IPS-18c (cell line): ENCODE results near the gene SPPL2C.
"Not testable (repeated sequence)": the region's sequence is repeated elsewhere in the genome, so short reads cannot be mapped to it uniquely, and the experiment has no call there.

Experiments used
- H3K4me3 ChIP-seq: 2 replicates; pipeline ENCODE4 v1.7.0; 2013; ENCODE audit warnings: low read depth, mild to moderate bottlenecking, low read length, moderate library complexity; ENCODE audit not compliant: insufficient read depth
- H3K9me3 ChIP-seq: one replicate; pipeline ENCODE4 v1.6.1; 2013; ENCODE audit warnings: mild to moderate bottlenecking, low read length, moderate library complexity; ENCODE audit not compliant: control insufficient read depth, insufficient read depth

The SPPL2C gene

GRCh38 chr17:45861165-45861564, 16.5 kb downstream of the SPPL2C start:
- H3K9me3 ChIP-seq: no peaks in the 10 kb centered on the region
- H3K4me3 ChIP-seq: no peak overlapping the region

- not testable (repeated sequence) for H3K9me3 ChIP-seq, H3K4me3 ChIP-seq
Measured at GRCh38 chr17:45862127-45862526, 17.4 kb downstream of the SPPL2C start.

GRCh38 chr17:45863857-45864654, 19.4 kb downstream of the SPPL2C start:
- Histone ChIP-seq H3K4me3 (no peak overlapping the region), H3K9me3 (no peaks in the 10 kb centered on the region)

- H3K9me3 ChIP-seq: no peaks in the 10 kb centered on the region
- no peak overlapping the region for H3K4me3 ChIP-seq
Measured at GRCh38 chr17:45867171-45867570, 22.5 kb downstream of the SPPL2C start.

- no peak overlapping the region for H3K4me3 ChIP-seq
Measured at GRCh38 chr17:45867702-45868101, 23.0 kb downstream of the SPPL2C start.

GRCh38 chr17:45868276-45868675, 23.6 kb downstream of the SPPL2C start:
- no peak overlapping the region for H3K4me3 ChIP-seq

More at GRCh38 chr17:45867702-45868101, 23.0 kb downstream of the SPPL2C start:
- no peaks in the 10 kb centered on the region for H3K9me3 ChIP-seq

GRCh38 chr17:45869676-45870341, 25.1 kb downstream of the SPPL2C start:
- H3K4me3 ChIP-seq: no peak overlapping the region
- H3K9me3 ChIP-seq: no peaks in the 10 kb centered on the region

More at GRCh38 chr17:45868276-45868675, 23.6 kb downstream of the SPPL2C start:
- no peaks in the 10 kb centered on the region for H3K9me3 ChIP-seq

GRCh38 chr17:45870342-45870974, 25.8 kb downstream of the SPPL2C start:
- Histone ChIP-seq H3K9me3 (no peaks in the 10 kb centered on the region), H3K4me3 (no peak overlapping the region)

- Histone ChIP-seq H3K4me3 (no peak overlapping the region), H3K9me3 (no peaks in the 10 kb centered on the region)
Measured at GRCh38 chr17:45871718-45872117, 27.0 kb downstream of the SPPL2C start.

GRCh38 chr17:45873728-45874127, 29.0 kb downstream of the SPPL2C start:
- Histone ChIP-seq H3K9me3 (no peaks in the 10 kb centered on the region), H3K4me3 (no peak overlapping the region)

GRCh38 chr17:45874151-45874550, 29.5 kb downstream of the SPPL2C start:
- no peaks in the 10 kb centered on the region for H3K9me3 ChIP-seq
- no peak overlapping the region for H3K4me3 ChIP-seq

GRCh38 chr17:45876539-45876938, 31.9 kb downstream of the SPPL2C start:
- Histone ChIP-seq H3K9me3 (no peaks in the 10 kb centered on the region), H3K4me3 (no peak overlapping the region)

GRCh38 chr17:45877467-45877866, 32.8 kb downstream of the SPPL2C start:
- no peak overlapping the region for H3K4me3 ChIP-seq

GRCh38 chr17:45883063-45883462, 38.4 kb downstream of the SPPL2C start:
- Histone ChIP-seq H3K4me3 (no peak overlapping the region), H3K9me3 (no peaks in the 10 kb centered on the region)

More at GRCh38 chr17:45877467-45877866, 32.8 kb downstream of the SPPL2C start:
- no peaks in the 10 kb centered on the region for H3K9me3 ChIP-seq

GRCh38 chr17:45886852-45887251, 42.2 kb downstream of the SPPL2C start:
- no peaks in the 10 kb centered on the region for H3K9me3 ChIP-seq
- H3K4me3 ChIP-seq: no peak overlapping the region

- Histone ChIP-seq H3K9me3 (no peaks in the 10 kb centered on the region), H3K4me3 (no peak overlapping the region)
Measured at GRCh38 chr17:45888392-45888791, 43.7 kb downstream of the SPPL2C start.

- H3K9me3 ChIP-seq: no peaks in the 10 kb centered on the region
Measured at GRCh38 chr17:45889579-45889978, 44.9 kb downstream of the SPPL2C start.

GRCh38 chr17:45893725-45894021, 49.0 kb downstream of the SPPL2C start:
- Histone ChIP-seq H3K4me3 (peak overlapping the region; percentile 46; the same call in 1 of the 2 replicates), H3K9me3 (no peaks in the 10 kb centered on the region)

More at GRCh38 chr17:45889579-45889978, 44.9 kb downstream of the SPPL2C start:
- no peak overlapping the region for H3K4me3 ChIP-seq
